Dendritic cell treated with granulocyte-macrophage colony-stimulating factor and Interleukin-4, amounts not matched to agents 40 ng/mL and 50 ng/mL, for 4 days (primary cell): Measurements from ENCODE around the gene TRIM6.
"Not testable (repeated sequence)": the region's sequence is repeated elsewhere in the genome, so short reads cannot be mapped to it uniquely, and the experiment has no call there.

ENCODE experiments used
- H3K27ac Mint-ChIP-seq: one replicate; pipeline ENCODE4 v1.8.0; 2022; ENCODE audit warnings: mild to moderate bottlenecking, mixed read lengths
- H3K27me3 Mint-ChIP-seq: one replicate; pipeline ENCODE4 v1.8.0; 2022; ENCODE audit warnings: mild to moderate bottlenecking, mixed read lengths
- H3K36me3 Mint-ChIP-seq: one replicate; pipeline ENCODE4 v1.8.0; 2022; ENCODE audit warnings: low read depth, mixed read lengths
- H3K4me1 Mint-ChIP-seq: one replicate; pipeline ENCODE4 v1.8.0; 2022; ENCODE audit warnings: low read depth, mixed read lengths
- H3K4me3 Mint-ChIP-seq: one replicate; pipeline ENCODE4 v1.8.0; 2022; ENCODE audit warnings: mild to moderate bottlenecking, moderate library complexity, mixed read lengths
- H3K9me3 Mint-ChIP-seq: one replicate; pipeline ENCODE4 v1.8.0; 2022; ENCODE audit warnings: mixed read lengths
- intact Hi-C: fragments of 100-400 bp; cut with micrococcal nuclease; formaldehyde crosslinking; loops from one replicate; pipeline ENCODE4 v1.15.0; 2022

Gene TRIM6

DNA sequence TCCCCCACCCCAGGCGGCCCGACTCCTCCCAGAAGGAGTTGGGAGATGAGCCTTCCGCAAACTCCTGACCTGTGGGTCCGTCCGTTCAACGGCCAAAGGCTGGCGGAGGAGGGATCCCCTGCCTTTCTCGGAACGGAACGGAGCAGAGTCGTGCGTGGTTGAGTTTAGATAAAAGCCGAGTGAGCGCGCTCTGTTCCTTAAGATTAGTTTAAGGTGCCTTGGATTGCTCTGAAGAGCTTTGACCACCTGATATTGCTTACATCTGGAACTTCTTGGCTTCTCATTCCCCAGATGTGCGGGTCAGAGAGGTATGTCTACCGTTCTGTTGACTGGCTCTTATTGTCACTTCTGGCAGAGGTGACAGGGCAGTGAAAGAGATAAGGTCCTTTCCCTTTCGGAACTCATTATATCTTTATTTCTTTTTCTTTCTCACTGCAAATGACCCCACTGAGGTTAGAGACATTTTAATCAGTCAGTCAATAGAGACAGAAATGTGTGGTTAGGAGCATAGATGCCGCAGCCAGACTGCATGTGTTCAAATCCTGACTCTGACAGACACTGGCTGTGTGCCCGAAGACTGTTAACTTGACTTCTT is at the start of gene TRIM6:
TRIM6 (plus strand) TSS at position 31 of the 595 bp plus-strand sequence; CDS start at position 292, 261 bp downstream.
- peaks cover 14% of the 10 kb centered on the region for H3K4me1 Mint-ChIP-seq
- H3K27ac Mint-ChIP-seq, result peak within 1 kb of the TSS; percentile 62
- no peaks in the 10 kb centered on the region for H3K9me3 Mint-ChIP-seq
- intact Hi-C loops, result loop anchor here (10.0 kb wide), 1 partner anchor 298 kb away; the partner anchor contains the start of gene OR52E5
- H3K27me3 Mint-ChIP-seq, result peaks cover 2% of the 10 kb centered on the region
- H3K4me3 Mint-ChIP-seq, result peak within 1 kb of the TSS; percentile 71
- no peaks in the 10 kb centered on the region for H3K36me3 Mint-ChIP-seq

DNA sequence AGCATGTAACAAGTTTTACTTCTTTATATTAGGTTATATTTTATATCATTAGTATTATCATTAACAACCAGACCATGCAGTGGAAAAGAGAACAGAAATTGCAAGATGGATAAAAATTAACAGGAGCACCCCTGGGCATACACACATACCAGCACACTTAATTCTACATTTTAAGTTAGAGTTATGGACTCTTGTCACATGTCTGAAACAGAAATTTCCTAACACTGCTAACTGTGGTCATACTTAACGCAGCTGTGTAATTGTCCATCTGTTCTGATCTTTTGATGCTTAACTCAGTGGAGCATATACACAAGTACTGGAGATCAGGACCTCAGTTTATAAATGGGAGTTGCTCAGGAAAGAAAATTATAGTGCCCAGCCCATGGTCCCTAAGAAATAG is 48.5 kb upstream of the TRIM6 start:
- Mint-ChIP-seq H3K9me3 (no peaks in the 10 kb centered on the region), H3K27me3 (no peaks in the 10 kb centered on the region), H3K4me1 (no peaks in the 10 kb centered on the region), H3K4me3 (no peak overlapping the region), H3K36me3 (no peaks in the 10 kb centered on the region), H3K27ac (no peak overlapping the region)
- intact Hi-C loops, result no loop called here

DNA sequence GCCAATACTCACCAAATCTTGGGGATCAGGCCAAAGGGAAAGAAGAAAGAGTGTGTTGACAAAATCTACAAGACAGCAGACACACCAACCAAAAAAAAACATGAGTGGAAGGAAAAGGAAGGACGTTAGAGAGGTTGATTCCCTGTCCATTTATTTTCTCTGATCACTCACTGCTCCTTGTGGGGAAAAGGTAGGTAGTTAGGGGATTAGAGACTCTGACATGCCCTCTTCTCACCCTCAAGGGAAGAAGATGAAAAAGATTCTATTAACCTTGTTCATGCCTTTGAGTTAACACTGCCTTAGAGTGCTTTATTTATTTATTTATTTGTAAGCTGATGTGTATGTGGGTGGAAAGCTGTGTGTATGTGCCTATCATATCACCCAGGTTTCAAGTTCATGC is 48.0 kb upstream of the TRIM6 start, which contains the start of gene OR52H1:
OR52H1 (minus strand) TSS at position 101 of the 400 bp plus-strand sequence. CDS start 3,035 bp downstream, outside the sequence.
- Mint-ChIP-seq H3K9me3 (no peaks in the 10 kb centered on the region), H3K4me3 (no peak within 1 kb of the TSS), H3K4me1 (no peaks in the 10 kb centered on the region), H3K27me3 (no peaks in the 10 kb centered on the region), H3K27ac (no peak within 1 kb of the TSS), H3K36me3 (no peaks in the 10 kb centered on the region)
- intact Hi-C loops, result no loop called here

GRCh38 chr11:5550440-5551095 is 45.9 kb upstream of the TRIM6 start:
- Mint-ChIP-seq H3K4me1 (no peaks in the 10 kb centered on the region), H3K36me3 (no peaks in the 10 kb centered on the region), H3K27ac (no peak overlapping the region), H3K9me3 (no peaks in the 10 kb centered on the region), H3K27me3 (no peaks in the 10 kb centered on the region), H3K4me3 (no peak overlapping the region)
- intact Hi-C loops, result no loop called here

DNA sequence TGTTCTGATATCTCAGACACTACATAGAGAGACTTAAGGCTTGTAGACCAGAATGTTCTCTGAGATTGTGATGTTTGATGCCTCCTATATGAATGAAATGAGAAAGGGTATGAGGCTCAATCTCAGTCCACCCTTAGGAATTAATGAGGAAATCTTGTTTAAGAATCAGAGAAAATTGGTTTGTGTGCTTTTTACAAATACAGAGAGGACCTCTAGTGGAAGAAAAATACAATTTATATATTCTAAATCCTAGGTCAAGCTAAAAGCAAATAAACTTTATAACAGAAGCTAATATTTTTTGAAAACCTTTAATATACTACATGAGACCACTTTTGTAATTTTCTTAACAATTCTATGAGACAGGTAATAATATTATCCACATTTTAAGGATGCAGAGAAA is 43.1 kb upstream of the TRIM6 start:
- no peaks in the 10 kb centered on the region for H3K27me3 Mint-ChIP-seq
- H3K9me3 Mint-ChIP-seq, result no peaks in the 10 kb centered on the region
- H3K36me3 Mint-ChIP-seq, result no peaks in the 10 kb centered on the region

GRCh38 chr11:5556596-5557188 is 39.7 kb upstream of the TRIM6 start:
- Mint-ChIP-seq H3K36me3 (no peaks in the 10 kb centered on the region), H3K27me3 (no peaks in the 10 kb centered on the region), H3K9me3 (no peaks in the 10 kb centered on the region), H3K27ac (no peak overlapping the region), H3K4me1 (no peaks in the 10 kb centered on the region), H3K4me3 (no peak overlapping the region)
- intact Hi-C loops, result no loop called here

More for the DNA sequence above, 43.1 kb upstream of the TRIM6 start:
- Mint-ChIP-seq H3K4me1 (no peaks in the 10 kb centered on the region), H3K27ac (no peak overlapping the region), H3K4me3 (no peak overlapping the region)
- intact Hi-C loops, result no loop called here

DNA sequence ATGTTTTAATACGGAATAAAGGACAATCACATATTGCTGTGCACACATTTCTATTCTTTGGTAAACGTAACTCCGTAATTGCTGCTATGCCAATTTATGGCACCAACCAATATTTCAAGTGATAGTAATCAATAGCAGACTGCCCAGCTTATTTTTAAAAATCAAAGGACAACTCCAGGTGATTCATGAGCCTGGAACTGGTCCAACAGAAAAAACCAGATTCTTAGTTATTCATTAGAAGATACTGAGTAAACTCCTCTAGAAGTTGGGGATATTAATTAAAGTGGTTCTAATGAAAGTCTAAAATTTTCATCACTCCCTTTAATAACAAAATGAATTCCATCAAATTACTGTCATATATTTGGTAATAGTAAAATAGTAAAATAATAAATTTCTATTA is 38.7 kb upstream of the TRIM6 start:
- intact Hi-C loops, result no loop called here

GRCh38 chr11:5564259-5565019 is 32.0 kb upstream of the TRIM6 start:
- H3K27ac Mint-ChIP-seq, result no peak overlapping the region
- H3K4me3 Mint-ChIP-seq, result no peak overlapping the region
- peaks cover 26% of the 10 kb centered on the region for H3K9me3 Mint-ChIP-seq
- no peaks in the 10 kb centered on the region for H3K27me3 Mint-ChIP-seq
- H3K36me3 Mint-ChIP-seq, result no peaks in the 10 kb centered on the region
- no peaks in the 10 kb centered on the region for H3K4me1 Mint-ChIP-seq
- intact Hi-C loops, result no loop called here

More for the DNA sequence above, 38.7 kb upstream of the TRIM6 start:
- no peak overlapping the region for H3K27ac Mint-ChIP-seq
- no peaks in the 10 kb centered on the region for H3K27me3 Mint-ChIP-seq
- H3K36me3 Mint-ChIP-seq, result no peaks in the 10 kb centered on the region
- H3K9me3 Mint-ChIP-seq, result no peaks in the 10 kb centered on the region
- H3K4me3 Mint-ChIP-seq, result no peak overlapping the region
- H3K4me1 Mint-ChIP-seq, result no peaks in the 10 kb centered on the region

DNA sequence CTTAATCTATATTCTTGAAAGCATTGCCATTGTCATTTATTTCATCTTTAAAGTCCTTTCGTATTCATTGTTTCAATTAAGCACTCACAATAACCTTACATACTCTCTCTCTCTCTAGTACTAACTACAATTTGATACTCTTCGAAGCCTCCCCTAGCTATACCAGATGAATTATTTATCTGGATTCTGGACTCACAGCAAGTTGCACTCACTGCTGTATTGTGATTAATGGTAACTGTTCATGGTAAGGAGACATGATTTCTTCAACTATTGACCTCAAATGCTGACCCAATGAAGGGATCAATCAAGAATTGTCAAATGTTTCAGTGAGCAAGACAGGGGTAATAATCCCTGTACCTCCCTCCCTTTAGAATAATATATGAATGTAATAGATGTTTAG is 21.8 kb upstream of the TRIM6 start:
- intact Hi-C loops, result no loop called here
- no peaks in the 10 kb centered on the region for H3K9me3 Mint-ChIP-seq
- H3K27me3 Mint-ChIP-seq, result no peaks in the 10 kb centered on the region
- H3K36me3 Mint-ChIP-seq, result no peaks in the 10 kb centered on the region
- H3K4me3 Mint-ChIP-seq, result no peak overlapping the region
- H3K4me1 Mint-ChIP-seq, result no peaks in the 10 kb centered on the region
- H3K27ac Mint-ChIP-seq, result no peak overlapping the region

DNA sequence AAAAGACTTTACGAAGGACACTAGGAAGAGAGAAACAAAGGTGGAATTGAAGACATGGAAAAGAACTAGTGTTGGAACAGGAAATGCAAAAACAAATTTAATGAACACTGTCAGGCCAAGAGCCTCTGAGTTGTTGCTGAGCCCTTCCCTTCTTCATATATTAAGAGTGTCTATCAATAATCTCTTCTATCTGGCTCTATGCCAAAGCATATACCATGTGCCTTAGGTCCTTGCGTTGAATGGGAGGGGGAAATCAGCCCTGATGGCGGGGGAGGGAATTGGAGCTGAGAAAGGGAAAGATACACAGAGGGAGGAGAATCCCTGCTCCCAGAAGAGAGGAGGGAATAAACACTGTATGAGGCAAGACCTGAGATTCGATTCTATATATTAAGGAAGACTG is 21.3 kb upstream of the TRIM6 start:
- Mint-ChIP-seq H3K36me3 (no peaks in the 10 kb centered on the region), H3K9me3 (no peaks in the 10 kb centered on the region), H3K4me3 (no peak overlapping the region), H3K27me3 (no peaks in the 10 kb centered on the region), H3K4me1 (no peaks in the 10 kb centered on the region), H3K27ac (no peak overlapping the region)
- intact Hi-C loops, result no loop called here

GRCh38 chr11:5577101-5577500 is 19.3 kb upstream of the TRIM6 start:
- Mint-ChIP-seq H3K27me3 (no peaks in the 10 kb centered on the region), H3K4me3 (no peak overlapping the region), H3K4me1 (no peaks in the 10 kb centered on the region), H3K36me3 (no peaks in the 10 kb centered on the region), H3K9me3 (no peaks in the 10 kb centered on the region), H3K27ac (no peak overlapping the region)
- intact Hi-C loops, result no loop called here

GRCh38 chr11:5580577-5580976 is 15.9 kb upstream of the TRIM6 start, which contains the start of gene OR52B6:
Gene OR52B6 (plus strand): TSS chr11:5580877. CDS start chr11:5580877, 0 bp downstream.
- Mint-ChIP-seq H3K9me3 (no peaks in the 10 kb centered on the region), H3K4me1 (no peaks in the 10 kb centered on the region), H3K27ac (no peak within 1 kb of the TSS), H3K36me3 (no peaks in the 10 kb centered on the region), H3K27me3 (no peaks in the 10 kb centered on the region), H3K4me3 (no peak within 1 kb of the TSS)
- intact Hi-C loops, result no loop called here

- H3K9me3 Mint-ChIP-seq, result no peaks in the 10 kb centered on the region
- intact Hi-C loops, result no loop called here
- H3K36me3 Mint-ChIP-seq, result no peaks in the 10 kb centered on the region
- no peaks in the 10 kb centered on the region for H3K4me1 Mint-ChIP-seq
- H3K27ac Mint-ChIP-seq, result no peak overlapping the region
- no peak overlapping the region for H3K4me3 Mint-ChIP-seq
- no peaks in the 10 kb centered on the region for H3K27me3 Mint-ChIP-seq
Measured at GRCh38 chr11:5581014-5581413, 15.4 kb upstream of the TRIM6 start.

DNA sequence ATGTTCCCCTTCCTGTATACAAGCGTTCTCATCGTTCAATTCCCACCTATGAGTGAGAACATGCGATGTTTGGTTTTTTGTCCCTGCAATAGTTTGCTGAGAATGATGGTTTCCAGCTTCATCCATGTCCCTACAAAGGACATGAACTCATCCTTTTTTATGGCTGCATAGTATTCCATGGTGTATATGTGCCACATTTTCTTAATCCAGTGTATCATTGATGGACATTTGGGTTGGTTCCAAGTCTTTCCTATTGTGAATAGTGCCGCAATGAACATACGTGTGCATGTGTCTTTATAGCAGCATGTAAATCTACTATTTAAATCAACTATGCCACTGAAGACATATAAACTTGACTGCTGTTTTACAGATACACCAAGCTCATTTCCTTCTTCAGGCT is 12.0 kb upstream of the TRIM6 start:
- H3K9me3 Mint-ChIP-seq, intact Hi-C loops, H3K36me3 Mint-ChIP-seq, H3K27me3 Mint-ChIP-seq, H3K27ac Mint-ChIP-seq, H3K4me1 Mint-ChIP-seq, H3K4me3 Mint-ChIP-seq: not testable (repeated sequence)
